K562 (cell line): ENCODE measurements around the gene PIAS3. TPM values are rescaled to one million over a fixed set of nuclear protein-coding genes. Genes with fewer than 3 reads are reported as not detected.

Source experiments
- BRF1 ChIP-seq: IDR thresholded peaks from 3 replicates; pipeline ENCODE4 v1.6.1; 2011; ENCODE audit warnings: borderline replicate concordance, mild to moderate bottlenecking; ENCODE audit not compliant: insufficient read length; ENCODE audit errors: extremely low read depth
- HDAC2 ChIP-seq: fragments of 450-650 bp; IDR thresholded peaks from 2 replicates; pipeline ENCODE4 v1.6.1; 2016; ENCODE audit warnings: mild to moderate bottlenecking
- NFYB ChIP-seq: IDR thresholded peaks from 2 replicates; pipeline ENCODE4 v1.6.1; 2011; ENCODE audit warnings: mild to moderate bottlenecking, moderate library complexity; ENCODE audit not compliant: insufficient read length; ENCODE audit errors: extremely low read depth
- NR3C1 ChIP-seq: sonication (generic); formaldehyde crosslinking; IDR thresholded peaks from 2 replicates; pipeline ENCODE4 v1.8.1; 2022; ENCODE audit warnings: missing genetic modification reagents
- RBBP5 ChIP-seq: fragments of 200-600 bp; sonication (generic); IDR thresholded peaks from 2 replicates; pipeline ENCODE4 v1.6.1; 2012; ENCODE audit warnings: borderline replicate concordance, mild to moderate bottlenecking, low read length, control low read depth, inconsistent platforms; ENCODE audit not compliant: insufficient read depth, poor library complexity, severe bottlenecking
- RFX1 ChIP-seq: fragments of 450-650 bp; IDR thresholded peaks from 2 replicates; pipeline ENCODE4 v1.6.1; 2016; ENCODE audit warnings: mild to moderate bottlenecking, moderate library complexity
- SUPT5H ChIP-seq: fragments of 450-650 bp; IDR thresholded peaks from 2 replicates; pipeline ENCODE4 v1.6.1; 2016
- ZFP1 ChIP-seq: fragments of 450-650 bp; formaldehyde crosslinking; IDR thresholded peaks from 2 replicates; pipeline ENCODE4 v1.4.0; 2020; ENCODE audit warnings: mild to moderate bottlenecking, mixed read lengths
- ZNF609 ChIP-seq: sonication (generic); formaldehyde crosslinking; IDR thresholded peaks from 2 replicates; pipeline ENCODE4 v1.8.1; 2023; ENCODE audit warnings: missing genetic modification reagents, mild to moderate bottlenecking, borderline replicate concordance
- polyA plus RNA-seq, 8 experiments: library from polyadenylated mRNA; depleted of rRNA in 4 of 8; stranded (reverse) in 5 of 8; unstranded in 3 of 8; fragments of >200 nt; fragmentation: Nextera tagmentation in 2 of 8; fragmentation: Illumina TruSeq in 1 of 8; extraction: Ambion mirVana in 2 of 8; extraction: Trizol in 1 of 8; gene quantifications; 2 replicates each; pipeline versions ENCODE4 v1.2.1 to v1.2.3, GENCODE V29; 2011 to 2014; ENCODE audit warnings: inconsistent platforms in 1 of 8, missing spikeins in 1 of 8
- total RNA-seq, 7 experiments: library from RNA; depleted of rRNA in 6 of 7; stranded (reverse); fragments of >200 nt in 6 of 7; fragmentation: Illumina TruSeq in 2 of 7; extraction: Trizol in 2 of 7; gene quantifications; 2 replicates each; pipeline versions ENCODE4 v1.2.1 to v1.2.3, GENCODE V29; 2011 to 2021; ENCODE audit warnings: low replicate concordance in 1 of 7
- TF ChIP-seq, protein P1 (sequence below): fragments of 200-800 bp; sonication (Bioruptor generic); IDR thresholded peaks from 2 replicates; pipeline ENCODE4 v1.6.1; 2017; ENCODE audit warnings: missing genetic modification characterization, missing compliant biosample characterization
- TF ChIP-seq, protein P2 (sequence below), 2 experiments: fragments of 450-650 bp in 1 of 2; IDR thresholded peaks; 2 replicates each; pipeline ENCODE4 v1.6.1; 2011 to 2017; ENCODE audit warnings: low read depth in 2 of 2, antibody characterized with exemption in 1 of 2, borderline replicate concordance in 1 of 2, low read length in 1 of 2, mild to moderate bottlenecking in 1 of 2, mixed read lengths in 1 of 2; ENCODE audit not compliant: control insufficient read depth in 1 of 2
- TF ChIP-seq, protein P3 (sequence below): fragments of 250-450 bp; sonication (Bioruptor Pico); IDR thresholded peaks from 2 replicates; pipeline ENCODE4 v1.5.0; 2020; ENCODE audit warnings: mild to moderate bottlenecking
- TF ChIP-seq, protein P4 (sequence below), 2 experiments: fragments of 250-450 bp in 1 of 2; fragments of 450-650 bp in 1 of 2; sonication (Bioruptor Pico) in 1 of 2; IDR thresholded peaks; 2 replicates each; pipeline versions ENCODE4 v1.6.1 to v1.8.0; 2016 to 2021; ENCODE audit warnings: mild to moderate bottlenecking in 2 of 2, moderate library complexity in 2 of 2, missing compliant biosample characterization in 1 of 2, missing genetic modification characterization in 1 of 2

PIAS3 gene
- total and polyA plus RNA-seq, 9 of the 15 experiments (the other 6 are each of a cell fraction or from before 2014, with no cell fraction given), result 1.1 to 25.6 (median 7.9) TPM

DNA sequence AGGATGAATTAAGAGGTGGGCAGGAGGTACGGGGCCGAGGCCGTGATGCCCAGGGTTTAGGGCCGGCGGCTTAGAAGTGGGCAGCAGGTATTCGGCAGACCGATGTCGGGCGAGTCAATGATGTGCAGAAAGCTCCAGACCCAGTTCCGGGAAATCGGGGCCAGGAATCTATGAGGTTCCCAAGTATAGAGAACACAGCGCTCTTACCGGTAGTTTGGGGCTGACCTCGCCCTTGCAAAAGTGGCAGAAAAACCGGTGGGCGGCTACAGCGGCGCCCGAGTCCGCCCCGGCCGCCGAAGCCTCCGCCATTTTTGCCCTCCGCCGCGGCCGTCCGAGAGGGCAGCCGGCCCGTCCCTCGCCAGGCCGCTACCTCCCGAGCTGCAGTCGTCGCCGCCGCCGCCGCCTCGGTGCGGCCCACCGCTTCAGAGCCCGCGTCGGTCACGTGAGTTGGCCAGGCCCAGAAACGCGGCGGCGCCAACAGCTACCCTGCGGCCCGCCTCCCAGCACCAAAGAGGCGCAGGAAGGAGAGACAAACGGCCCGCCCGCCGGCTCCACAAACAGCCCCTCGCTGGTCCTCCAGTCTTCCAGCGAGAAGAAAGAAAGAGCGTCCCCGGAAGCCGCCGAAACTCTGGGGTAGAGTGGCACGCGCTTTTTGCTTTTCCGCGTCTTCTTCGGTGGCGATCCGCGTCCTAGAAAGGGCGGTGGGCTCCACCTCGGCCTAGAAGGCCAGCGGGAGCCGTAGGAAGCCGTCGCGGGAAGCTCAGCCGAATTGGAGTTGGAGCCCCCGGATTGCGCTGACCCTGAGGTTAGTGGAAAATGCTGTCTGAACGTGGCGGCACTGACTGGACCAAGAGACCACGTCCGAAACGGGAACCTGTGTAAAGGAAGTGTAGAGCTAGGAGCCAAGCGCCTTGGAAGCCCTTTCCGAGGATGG, 35.0 kb downstream of the PIAS3 start, which contains the start of the genes POLR3C and RNF115 (continued):
- TF ChIP-seq ZNF609 (no peak; the same call in 1 of the 2 replicates), NR3C1 (CRISPR knock-in tag) (no peak), SUPT5H (peak; percentile 85), HDAC2 (peak; percentile 31; the same call in 1 of the 2 replicates), BRF1 (no peak), RBBP5 (peak; percentile 87), RFX1 (no peak), ZFP1 (CRISPR knock-in tag) (no peak), NFYB (no peak)
- TF ChIP-seq, protein P1, sequence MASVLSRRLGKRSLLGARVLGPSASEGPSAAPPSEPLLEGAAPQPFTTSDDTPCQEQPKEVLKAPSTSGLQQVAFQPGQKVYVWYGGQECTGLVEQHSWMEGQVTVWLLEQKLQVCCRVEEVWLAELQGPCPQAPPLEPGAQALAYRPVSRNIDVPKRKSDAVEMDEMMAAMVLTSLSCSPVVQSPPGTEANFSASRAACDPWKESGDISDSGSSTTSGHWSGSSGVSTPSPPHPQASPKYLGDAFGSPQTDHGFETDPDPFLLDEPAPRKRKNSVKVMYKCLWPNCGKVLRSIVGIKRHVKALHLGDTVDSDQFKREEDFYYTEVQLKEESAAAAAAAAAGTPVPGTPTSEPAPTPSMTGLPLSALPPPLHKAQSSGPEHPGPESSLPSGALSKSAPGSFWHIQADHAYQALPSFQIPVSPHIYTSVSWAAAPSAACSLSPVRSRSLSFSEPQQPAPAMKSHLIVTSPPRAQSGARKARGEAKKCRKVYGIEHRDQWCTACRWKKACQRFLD (CRISPR knock-in tag), result no peak
- TF ChIP-seq, protein P2, sequence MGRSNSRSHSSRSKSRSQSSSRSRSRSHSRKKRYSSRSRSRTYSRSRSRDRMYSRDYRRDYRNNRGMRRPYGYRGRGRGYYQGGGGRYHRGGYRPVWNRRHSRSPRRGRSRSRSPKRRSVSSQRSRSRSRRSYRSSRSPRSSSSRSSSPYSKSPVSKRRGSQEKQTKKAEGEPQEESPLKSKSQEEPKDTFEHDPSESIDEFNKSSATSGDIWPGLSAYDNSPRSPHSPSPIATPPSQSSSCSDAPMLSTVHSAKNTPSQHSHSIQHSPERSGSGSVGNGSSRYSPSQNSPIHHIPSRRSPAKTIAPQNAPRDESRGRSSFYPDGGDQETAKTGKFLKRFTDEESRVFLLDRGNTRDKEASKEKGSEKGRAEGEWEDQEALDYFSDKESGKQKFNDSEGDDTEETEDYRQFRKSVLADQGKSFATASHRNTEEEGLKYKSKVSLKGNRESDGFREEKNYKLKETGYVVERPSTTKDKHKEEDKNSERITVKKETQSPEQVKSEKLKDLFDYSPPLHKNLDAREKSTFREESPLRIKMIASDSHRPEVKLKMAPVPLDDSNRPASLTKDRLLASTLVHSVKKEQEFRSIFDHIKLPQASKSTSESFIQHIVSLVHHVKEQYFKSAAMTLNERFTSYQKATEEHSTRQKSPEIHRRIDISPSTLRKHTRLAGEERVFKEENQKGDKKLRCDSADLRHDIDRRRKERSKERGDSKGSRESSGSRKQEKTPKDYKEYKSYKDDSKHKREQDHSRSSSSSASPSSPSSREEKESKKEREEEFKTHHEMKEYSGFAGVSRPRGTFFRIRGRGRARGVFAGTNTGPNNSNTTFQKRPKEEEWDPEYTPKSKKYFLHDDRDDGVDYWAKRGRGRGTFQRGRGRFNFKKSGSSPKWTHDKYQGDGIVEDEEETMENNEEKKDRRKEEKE (IDR thresholded peaks at IDR 0.05; ENCODE audit: borderline replicate concordance in 1 of 2, control insufficient read depth in 1 of 2, low read depth in 2 of 2, low read length in 1 of 2), result no peak
- TF ChIP-seq, protein P3, sequence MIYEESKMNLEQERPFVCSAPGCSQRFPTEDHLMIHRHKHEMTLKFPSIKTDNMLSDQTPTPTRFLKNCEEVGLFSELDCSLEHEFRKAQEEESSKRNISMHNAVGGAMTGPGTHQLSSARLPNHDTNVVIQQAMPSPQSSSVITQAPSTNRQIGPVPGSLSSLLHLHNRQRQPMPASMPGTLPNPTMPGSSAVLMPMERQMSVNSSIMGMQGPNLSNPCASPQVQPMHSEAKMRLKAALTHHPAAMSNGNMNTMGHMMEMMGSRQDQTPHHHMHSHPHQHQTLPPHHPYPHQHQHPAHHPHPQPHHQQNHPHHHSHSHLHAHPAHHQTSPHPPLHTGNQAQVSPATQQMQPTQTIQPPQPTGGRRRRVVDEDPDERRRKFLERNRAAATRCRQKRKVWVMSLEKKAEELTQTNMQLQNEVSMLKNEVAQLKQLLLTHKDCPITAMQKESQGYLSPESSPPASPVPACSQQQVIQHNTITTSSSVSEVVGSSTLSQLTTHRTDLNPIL, result no peak
- TF ChIP-seq, protein P4, sequence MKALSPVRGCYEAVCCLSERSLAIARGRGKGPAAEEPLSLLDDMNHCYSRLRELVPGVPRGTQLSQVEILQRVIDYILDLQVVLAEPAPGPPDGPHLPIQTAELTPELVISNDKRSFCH (CRISPR knock-in tag; IDR thresholded peaks at IDR 0.05), result no peak
- TF ChIP-seq, protein P4 (tag; IDR thresholded peaks at IDR 0.05), result peak; percentile 69; the same call in 1 of the 2 replicates
